MM.1S (cell line): ENCODE measurements around the gene LRMDA.

ENCODE experiments used
- DNase-seq: peaks from one replicate; pipeline ENCODE4 v3.0.0-alpha.2; 2015
- H2AFZ ChIP-seq: fragments of 300-600 bp; sonication (generic); 2 replicates; pipeline ENCODE4 v1.6.0; 2016; ENCODE audit warnings: antibody characterized with exemption, low read length
- H3F3A ChIP-seq: fragments of 300-600 bp; sonication (generic); 2 replicates; pipeline ENCODE4 v1.6.1; 2016; ENCODE audit warnings: mild to moderate bottlenecking, antibody characterized with exemption, low read length, moderate library complexity, mixed read lengths; ENCODE audit not compliant: insufficient read depth
- H3K27ac ChIP-seq: fragments of 300-600 bp; sonication (generic); 2 replicates; pipeline ENCODE4 v1.5.1; 2016; ENCODE audit warnings: mild to moderate bottlenecking, low read length
- H3K27me3 ChIP-seq: fragments of 300-600 bp; sonication (generic); replicated peaks from 2 replicates; pipeline ENCODE4 v1.6.0; 2016; ENCODE audit warnings: low read length; ENCODE audit not compliant: insufficient read depth
- H3K36me3 ChIP-seq: fragments of 300-600 bp; sonication (generic); replicated peaks from 2 replicates; pipeline ENCODE4 v1.6.1; 2016; ENCODE audit warnings: mild to moderate bottlenecking, low read length, mixed read lengths; ENCODE audit not compliant: insufficient read depth
- H3K4me1 ChIP-seq: fragments of 300-600 bp; sonication (generic); 2 replicates; pipeline ENCODE4 v1.6.1; 2016; ENCODE audit warnings: low read length, mixed read lengths
- H3K4me2 ChIP-seq: fragments of 300-600 bp; sonication (generic); 2 replicates; pipeline ENCODE4 v1.6.0; 2016; ENCODE audit warnings: low read depth, low read length
- H3K4me3 ChIP-seq: fragments of 300-600 bp; sonication (generic); 2 replicates; pipeline ENCODE4 v1.5.1; 2016; ENCODE audit warnings: low read length, mixed read lengths
- H3K79me2 ChIP-seq: fragments of 300-600 bp; sonication (generic); 2 replicates; pipeline ENCODE4 v1.6.1; 2016; ENCODE audit warnings: mixed run types, low read length, mixed read lengths
- H3K9ac ChIP-seq: fragments of 300-600 bp; sonication (generic); 2 replicates; pipeline ENCODE4 v1.6.1; 2016; ENCODE audit warnings: low read length, mixed read lengths
- H3K9me2 ChIP-seq: fragments of 300-600 bp; sonication (generic); replicated peaks from 2 replicates; pipeline ENCODE4 v1.6.1; 2016; ENCODE audit warnings: mild to moderate bottlenecking, low read length, mixed read lengths; ENCODE audit not compliant: insufficient read depth
- H3K9me3 ChIP-seq: fragments of 300-600 bp; sonication (generic); replicated peaks from 2 replicates; pipeline ENCODE4 v1.6.1; 2016; ENCODE audit warnings: mild to moderate bottlenecking, low read length, mixed read lengths; ENCODE audit not compliant: insufficient read depth
- H4K20me1 ChIP-seq: fragments of 300-600 bp; sonication (generic); 2 replicates; pipeline ENCODE4 v1.6.1; 2016; ENCODE audit warnings: mild to moderate bottlenecking, low read length, moderate library complexity, mixed read lengths; ENCODE audit not compliant: insufficient read depth
- CTCF ChIP-seq: fragments of 300-600 bp; sonication (generic); IDR thresholded peaks from 2 replicates; pipeline ENCODE4 v1.5.1; 2016; ENCODE audit warnings: antibody characterized with exemption, low read length, mixed read lengths
- EZH2 ChIP-seq: fragments of 300-600 bp; sonication (generic); optimal IDR thresholded peaks from 2 replicates; pipeline ENCODE3; 2017; ENCODE audit warnings: low read depth, mild to moderate bottlenecking, antibody characterized with exemption, low read length, mixed read lengths
- EZH2phosphoT487 ChIP-seq: fragments of 300-600 bp; sonication (generic); IDR thresholded peaks from 2 replicates; pipeline ENCODE4 v1.6.1; 2018; ENCODE audit warnings: antibody characterized with exemption, low read length

The LRMDA gene

GRCh38 chr10:76252733-76253132 lies 821.3 kb downstream of the LRMDA start:
- Histone ChIP-seq H3K27ac (no peak overlapping the region), H3K4me1 (no peaks in the 10 kb centered on the region), H3K9me2 (no peaks in the 10 kb centered on the region), H3K79me2 (no peaks in the 10 kb centered on the region), H3K9ac (no peak overlapping the region), H2AFZ (no peak overlapping the region), H3K4me3 (no peak overlapping the region), H3K4me2 (no peak overlapping the region), H3K27me3 (no peaks in the 10 kb centered on the region), H3F3A (no peaks in the 10 kb centered on the region), H3K36me3 (no peaks in the 10 kb centered on the region), H4K20me1 (no peaks in the 10 kb centered on the region), H3K9me3 (no peaks in the 10 kb centered on the region)
- TF ChIP-seq EZH2 = no peak
- TF ChIP-seq EZH2phosphoT487 = no peak
- DNase-seq = no peak

GRCh38 chr10:76255241-76255640 lies 823.8 kb downstream of the LRMDA start:
- no peak overlapping the region for H2AFZ ChIP-seq
- H3K4me1 ChIP-seq = no peaks in the 10 kb centered on the region
- no peak for DNase-seq
- no peak overlapping the region for H3K4me2 ChIP-seq
- no peak overlapping the region for H3K9ac ChIP-seq
- no peaks in the 10 kb centered on the region for H3K79me2 ChIP-seq
- no peaks in the 10 kb centered on the region for H4K20me1 ChIP-seq
- H3K36me3 ChIP-seq = no peaks in the 10 kb centered on the region
- TF ChIP-seq EZH2 (no peak), EZH2phosphoT487 (no peak), CTCF (no peak)
- no peaks in the 10 kb centered on the region for H3K9me3 ChIP-seq
- no peaks in the 10 kb centered on the region for H3F3A ChIP-seq
- no peak overlapping the region for H3K4me3 ChIP-seq
- H3K9me2 ChIP-seq = no peaks in the 10 kb centered on the region
- H3K27me3 ChIP-seq = no peaks in the 10 kb centered on the region
- no peak overlapping the region for H3K27ac ChIP-seq

GRCh38 chr10:76257816-76258215 lies 826.4 kb downstream of the LRMDA start:
- Histone ChIP-seq H3K4me1 (no peaks in the 10 kb centered on the region), H3K9ac (no peak overlapping the region), H3K36me3 (no peaks in the 10 kb centered on the region), H4K20me1 (no peaks in the 10 kb centered on the region), H3K4me3 (no peak overlapping the region), H3K27me3 (no peaks in the 10 kb centered on the region), H3K27ac (no peak overlapping the region), H3K9me2 (no peaks in the 10 kb centered on the region), H3K9me3 (no peaks in the 10 kb centered on the region), H3K4me2 (no peak overlapping the region), H2AFZ (no peak overlapping the region), H3K79me2 (no peaks in the 10 kb centered on the region), H3F3A (no peaks in the 10 kb centered on the region)
- TF ChIP-seq EZH2phosphoT487 = no peak
- TF ChIP-seq EZH2 = no peak
- TF ChIP-seq CTCF = no peak
- no peak for DNase-seq

GRCh38 chr10:76265441-76266113 lies 834.2 kb downstream of the LRMDA start:
- H2AFZ ChIP-seq = no peak overlapping the region
- no peak for TF ChIP-seq CTCF
- no peak for TF ChIP-seq EZH2
- no peak for TF ChIP-seq EZH2phosphoT487
- no peaks in the 10 kb centered on the region for H4K20me1 ChIP-seq
- no peak overlapping the region for H3K4me2 ChIP-seq
- H3K4me3 ChIP-seq = no peak overlapping the region
- DNase-seq = no peak
- no peaks in the 10 kb centered on the region for H3K9me2 ChIP-seq
- no peak overlapping the region for H3K27ac ChIP-seq
- H3K36me3 ChIP-seq = no peaks in the 10 kb centered on the region
- no peaks in the 10 kb centered on the region for H3K4me1 ChIP-seq
- H3K9me3 ChIP-seq = no peaks in the 10 kb centered on the region
- no peak overlapping the region for H3K9ac ChIP-seq
- no peaks in the 10 kb centered on the region for H3F3A ChIP-seq
- no peaks in the 10 kb centered on the region for H3K27me3 ChIP-seq
- no peaks in the 10 kb centered on the region for H3K79me2 ChIP-seq
